Muscle of back (tissue), 13 donors: Measurements from ENCODE around the gene ADCY6. TPM values are rescaled to one million over a fixed set of nuclear protein-coding genes. Genes with fewer than 3 reads are reported as not detected.

Experiments
- DNase-seq, 3 donors: peaks; one replicate each; pipeline versions ENCODE4 v3.0.0 to v3.0.0-alpha.2; 2013
- long read RNA-seq, 9 donors: transcript quantifications; one replicate each; lab custom pipeline, GENCODE V29; 2026
- polyA plus RNA-seq, 10 donors: library from polyadenylated mRNA; unstranded; fragments of 120-200 nt; gene quantifications; one replicate each; pipeline ENCODE4 v1.2.1, GENCODE V29; 2013; ENCODE audit not compliant: insufficient read length in 10 of 10

ADCY6 gene
- 10 to 100 TPM; 30.4 to 53.5 (median 38.0) TPM for polyA plus RNA-seq
- long read RNA-seq, donor 1, full-length matches to known transcripts = 1 of 1 reads
- long read RNA-seq, donor 1, partial matches to known transcripts = 0 of 1 reads
- long read RNA-seq, donor 1, other reads (novel, unspliced or antisense) = 0 of 1 reads
- long read RNA-seq, donor 2 = 0 reads
- long read RNA-seq, donor 3 = 0 reads
- long read RNA-seq, donor 4, full-length matches to known transcripts = 1 of 1 reads
- long read RNA-seq, donor 4, partial matches to known transcripts = 0 of 1 reads
- long read RNA-seq, donor 4, other reads (novel, unspliced or antisense) = 0 of 1 reads
- long read RNA-seq, donor 5 = 0 reads
- long read RNA-seq, donor 6, partial matches to known transcripts = 0 of 1 reads
- long read RNA-seq, donor 6, other reads (novel, unspliced or antisense) = 0 of 1 reads
- long read RNA-seq, donor 7, partial matches to known transcripts = 0 of 2 reads
- long read RNA-seq, donor 7, other reads (novel, unspliced or antisense) = 0 of 2 reads
- long read RNA-seq, donor 8 = 0 reads
- long read RNA-seq, donor 9 = 0 reads

DNA sequence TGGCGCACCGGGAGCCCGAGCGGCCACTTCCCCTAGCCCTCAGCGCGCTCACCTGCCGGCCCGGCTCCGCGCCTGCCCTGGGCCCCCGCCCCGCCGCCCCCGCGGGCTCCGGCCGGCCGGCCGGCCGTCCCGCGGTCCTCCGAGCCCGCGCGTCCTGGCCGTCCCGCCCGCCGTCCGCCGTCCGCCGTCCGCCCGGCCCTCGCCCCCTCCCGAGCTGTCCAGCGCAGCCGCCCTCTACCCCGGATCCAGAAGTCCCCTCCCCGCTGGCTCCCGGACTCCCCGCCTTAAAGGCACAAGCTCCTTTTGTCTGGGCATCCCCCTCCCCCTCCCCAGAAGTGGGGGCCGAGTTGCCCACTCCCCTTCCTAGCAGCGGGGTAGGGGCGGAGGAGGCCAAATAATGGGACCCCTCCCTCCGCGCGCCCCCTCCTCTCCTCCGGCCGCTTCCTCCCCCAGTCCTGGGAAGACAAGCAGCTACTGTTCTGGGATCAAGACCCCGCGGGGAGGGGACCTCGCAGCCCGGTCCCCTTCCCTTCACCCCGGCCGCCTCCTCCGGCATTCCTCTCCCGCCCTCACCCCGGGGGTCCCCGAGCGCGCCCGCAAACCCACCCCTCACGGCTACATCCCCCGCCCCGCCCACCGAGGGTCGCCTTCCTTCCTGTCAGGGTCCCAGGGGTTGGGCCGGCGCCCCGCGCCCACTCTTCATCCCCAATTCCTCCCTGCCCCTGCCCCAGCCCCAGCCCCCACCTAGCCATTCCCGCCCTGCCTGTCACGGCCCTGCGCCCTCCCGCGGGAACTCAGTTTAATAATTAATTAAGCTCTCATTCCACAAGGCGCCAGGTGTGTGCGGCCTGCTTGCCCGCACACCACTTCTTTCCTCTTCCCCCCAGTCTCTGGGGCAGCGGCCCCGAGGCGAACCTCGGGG, at the start of gene ADCY6:
ADCY6 (minus strand) TSS at position 236 of the 922 bp plus-strand sequence. CDS start 5,655 bp downstream, outside the sequence.
- peak; percentile 71 to 92 (median 84) for DNase-seq

GRCh38 chr12:48838048-48838447, 49.2 kb upstream of the ADCY6 start:
- DNase-seq = no peak

DNA sequence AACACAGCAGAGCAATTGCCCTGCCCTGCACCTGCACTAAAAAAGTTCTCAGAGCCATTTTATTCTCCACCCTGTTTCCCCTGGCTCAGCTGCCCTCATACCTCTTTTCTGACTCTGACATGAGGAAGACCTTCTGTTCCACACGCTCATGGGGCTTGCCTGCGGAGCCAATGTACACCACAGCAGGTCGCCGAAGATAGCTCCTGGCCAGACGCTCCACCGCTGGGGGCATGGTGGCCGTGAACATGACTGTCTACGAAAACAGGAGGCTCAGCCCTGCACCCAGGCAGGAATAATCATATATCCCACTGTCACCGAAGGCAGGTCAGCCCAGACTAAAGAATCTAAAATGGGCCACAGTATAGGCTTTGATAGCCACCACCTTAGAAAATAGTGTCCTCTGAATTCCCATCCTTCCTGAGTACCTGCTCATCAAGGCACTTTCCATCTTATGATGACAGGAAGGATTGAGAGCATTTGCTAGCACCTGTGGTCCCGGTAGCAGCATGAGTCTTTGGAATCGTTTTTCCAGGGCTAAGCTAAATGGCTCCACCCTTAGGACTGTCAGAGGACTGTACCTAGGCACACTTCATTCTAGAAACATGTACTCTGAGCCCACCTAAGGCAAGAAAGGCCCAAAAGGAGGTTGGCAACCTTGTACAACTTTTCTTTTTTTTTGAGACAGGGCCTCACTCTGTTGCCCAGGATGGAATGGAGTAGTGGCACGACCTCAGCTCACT, 43.6 kb upstream of the ADCY6 start:
- DNase-seq = no peak

GRCh38 chr12:48831257-48831656, 42.4 kb upstream of the ADCY6 start:
- DNase-seq = no peak

GRCh38 chr12:48828841-48829575, 40.1 kb upstream of the ADCY6 start:
- DNase-seq = no peak

DNA sequence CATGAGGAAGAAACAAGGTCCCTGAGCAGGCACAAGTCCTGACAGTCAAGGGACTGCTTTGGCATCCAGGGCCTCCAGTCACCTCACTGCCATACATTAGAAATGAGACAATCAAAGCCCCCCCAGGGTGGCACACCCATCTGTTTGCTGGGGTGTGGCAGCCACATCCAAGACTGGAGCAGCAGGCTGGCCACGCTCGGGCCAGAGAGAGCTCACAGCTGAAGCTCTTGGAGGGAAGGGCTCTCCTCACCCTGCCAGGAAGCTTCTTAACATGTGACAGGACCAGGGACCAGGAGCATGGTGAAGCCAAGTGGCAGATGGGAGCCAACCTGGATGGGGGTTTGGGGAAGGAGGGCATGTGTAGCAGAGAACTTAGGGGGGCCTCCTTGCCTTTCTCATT, 39.4 kb upstream of the ADCY6 start:
- no peak for DNase-seq

DNA sequence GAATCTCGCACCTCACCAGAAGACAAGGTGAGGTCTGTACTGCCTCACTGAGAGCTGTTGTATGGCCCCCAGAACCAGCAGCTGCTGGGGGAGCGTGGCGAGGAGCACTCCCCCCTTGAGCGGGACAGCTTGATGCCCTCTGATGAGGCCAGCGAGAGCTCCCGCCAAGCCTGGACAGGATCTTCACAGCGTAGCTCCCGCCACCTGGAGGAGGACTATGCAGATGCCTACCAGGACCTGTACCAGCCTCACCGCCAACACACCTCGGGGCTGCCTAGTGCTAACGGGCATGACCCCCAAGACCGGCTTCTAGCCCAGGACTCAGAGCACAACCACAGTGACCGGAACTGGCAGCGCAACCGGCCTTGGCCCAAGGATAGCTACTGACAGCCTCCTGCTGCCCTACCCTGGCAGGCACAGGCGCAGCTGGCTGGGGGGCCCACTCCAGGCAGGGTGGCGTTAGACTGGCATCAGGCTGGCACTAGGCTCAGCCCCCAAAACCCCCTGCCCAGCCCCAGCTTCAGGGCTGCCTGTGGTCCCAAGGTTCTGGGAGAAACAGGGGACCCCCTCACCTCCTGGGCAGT, 38.7 kb upstream of the ADCY6 start:
- no peak for DNase-seq

DNA sequence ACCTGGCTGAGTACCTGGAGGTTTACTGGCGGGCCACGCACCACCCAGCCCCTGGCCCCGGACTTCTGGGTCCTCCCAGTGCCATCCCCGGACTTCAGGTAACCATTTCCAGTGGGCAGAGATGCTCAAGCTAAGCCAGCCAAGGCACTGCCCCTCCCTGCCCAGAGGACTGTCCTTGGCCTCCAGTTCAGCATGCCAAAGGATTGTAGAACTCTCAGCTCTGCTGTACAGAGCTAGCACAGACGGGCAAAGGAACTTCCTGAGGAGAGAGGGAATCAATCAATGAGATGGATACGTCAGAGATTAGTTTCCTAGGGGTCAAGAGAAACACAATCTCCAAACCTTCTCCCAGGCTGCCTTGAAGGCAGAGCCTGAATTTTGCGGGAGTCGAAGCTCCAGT, 38.1 kb upstream of the ADCY6 start:
- DNase-seq = no peak

DNA sequence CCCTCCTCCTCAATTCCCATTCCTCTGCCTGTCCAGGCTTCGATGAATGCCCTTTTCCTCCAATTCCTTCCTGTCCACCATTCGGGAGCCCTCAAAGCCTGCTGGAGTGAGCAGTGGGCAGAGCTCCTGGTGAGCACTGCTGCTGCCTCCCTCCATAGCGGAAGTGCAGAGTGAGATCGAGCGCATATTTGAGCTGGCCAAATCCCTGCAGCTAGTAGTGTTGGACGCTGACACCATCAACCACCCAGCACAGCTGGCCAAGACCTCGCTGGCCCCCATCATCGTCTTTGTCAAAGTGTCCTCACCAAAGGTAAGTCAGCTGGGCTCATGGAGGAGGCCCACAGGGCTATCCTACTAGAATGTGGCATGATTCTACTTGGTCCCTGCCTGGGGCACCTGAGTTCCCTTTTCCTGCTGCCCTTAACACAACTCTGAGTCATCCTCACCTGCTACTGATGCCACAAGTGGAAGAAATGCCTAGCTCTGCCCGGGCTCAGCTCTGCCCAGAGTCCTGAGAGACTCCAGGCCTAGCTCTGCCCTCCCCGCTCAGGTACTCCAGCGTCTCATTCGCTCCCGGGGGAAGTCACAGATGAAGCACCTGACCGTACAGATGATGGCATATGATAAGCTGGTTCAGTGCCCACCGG, 37.4 kb upstream of the ADCY6 start:
- DNase-seq = no peak

DNA sequence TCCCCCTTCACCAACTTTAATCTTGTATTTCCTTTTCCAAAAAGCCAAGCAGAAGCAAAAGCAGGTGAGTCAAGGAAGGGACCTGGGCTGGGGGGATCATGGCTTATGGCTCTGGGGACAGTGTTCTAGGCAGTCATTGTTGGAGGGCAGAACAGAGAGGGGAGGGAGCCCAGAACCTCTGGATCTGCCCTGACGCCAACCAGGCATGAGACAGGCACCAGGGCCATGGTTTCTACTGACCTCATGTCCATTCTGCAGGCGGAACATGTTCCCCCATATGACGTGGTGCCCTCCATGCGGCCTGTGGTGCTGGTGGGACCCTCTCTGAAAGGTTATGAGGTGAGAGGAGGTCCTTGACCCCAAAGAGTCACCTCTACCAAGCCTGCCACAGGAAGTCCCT, 36.0 kb upstream of the ADCY6 start:
- no peak for DNase-seq

DNA sequence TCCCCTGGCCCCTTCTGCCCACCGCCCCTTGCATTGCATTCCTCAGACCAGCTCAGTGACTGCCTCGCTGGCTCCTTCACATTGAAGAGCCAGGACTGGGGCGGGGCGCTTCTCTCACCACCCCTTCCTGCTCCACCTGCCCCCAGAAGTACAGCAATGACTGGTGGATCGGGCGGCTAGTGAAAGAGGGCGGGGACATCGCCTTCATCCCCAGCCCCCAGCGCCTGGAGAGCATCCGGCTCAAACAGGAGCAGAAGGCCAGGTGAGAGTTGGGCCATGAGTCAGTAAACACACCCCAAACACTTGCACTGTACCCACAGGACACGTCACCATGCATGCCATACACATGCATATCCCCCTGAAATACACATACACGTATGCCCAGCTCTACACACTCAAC, 35.2 kb upstream of the ADCY6 start:
- DNase-seq = no peak

DNA sequence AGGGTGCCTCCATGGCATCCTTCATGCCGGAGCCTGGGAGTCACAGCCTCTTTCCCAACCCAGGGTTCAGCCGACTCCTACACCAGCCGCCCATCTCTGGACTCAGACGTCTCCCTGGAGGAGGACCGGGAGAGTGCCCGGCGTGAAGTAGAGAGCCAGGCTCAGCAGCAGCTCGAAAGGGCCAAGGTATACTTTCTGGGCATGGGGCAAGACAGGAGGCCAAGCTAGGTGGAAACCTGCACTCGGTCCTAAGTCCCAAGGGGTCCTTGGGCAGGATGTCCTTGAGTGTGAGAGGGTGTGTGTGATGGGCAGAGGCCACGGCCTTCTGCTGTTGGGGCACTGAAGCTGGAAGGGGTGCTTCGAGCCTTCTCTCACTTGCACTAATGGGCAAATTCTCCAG, 34.4 kb upstream of the ADCY6 start:
- no peak for DNase-seq

DNA sequence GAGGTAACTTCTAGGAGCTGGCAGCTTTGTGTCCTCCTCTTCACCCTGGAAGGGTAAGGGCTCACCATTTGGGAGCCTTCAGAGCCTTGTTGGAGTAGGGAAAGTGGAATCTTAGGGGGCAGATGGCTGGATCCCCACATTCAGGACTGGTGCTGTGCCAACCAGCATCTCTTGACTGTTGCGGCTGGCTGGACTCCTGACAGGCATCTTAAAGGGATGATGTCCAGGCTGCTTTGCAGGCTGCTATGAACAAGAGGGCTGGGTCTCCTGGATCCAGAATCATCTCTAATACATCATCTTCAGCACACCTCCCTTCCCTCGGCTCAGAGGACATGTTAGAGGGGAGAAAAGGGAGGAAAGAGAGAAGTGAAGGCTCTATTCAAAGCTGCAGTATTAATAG, 33.8 kb upstream of the ADCY6 start:
- no peak for DNase-seq

DNA sequence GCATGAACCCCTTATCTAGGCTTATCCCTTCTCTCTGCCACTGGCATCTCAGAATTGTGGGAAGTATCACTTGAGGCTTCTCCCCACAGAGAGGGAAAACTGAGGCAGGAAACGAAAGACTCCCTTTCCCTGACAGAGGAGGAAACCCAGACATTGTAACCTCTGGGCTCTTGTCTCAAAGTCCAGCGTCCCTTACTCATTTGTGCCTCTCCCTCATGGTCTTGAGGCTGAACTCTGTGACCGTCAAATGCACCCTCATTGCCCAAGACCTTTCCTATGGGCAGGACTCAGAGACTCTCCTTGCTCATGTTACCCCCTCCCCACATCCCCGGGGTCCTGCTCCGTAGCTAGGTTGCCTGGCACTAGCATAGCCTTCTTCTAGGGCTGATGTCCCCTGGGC, 33.2 kb upstream of the ADCY6 start:
- no peak for DNase-seq

- DNase-seq = no peak
These were observed 31.3 kb upstream of the ADCY6 start for GRCh38 chr12:48819986-48820725.

DNA sequence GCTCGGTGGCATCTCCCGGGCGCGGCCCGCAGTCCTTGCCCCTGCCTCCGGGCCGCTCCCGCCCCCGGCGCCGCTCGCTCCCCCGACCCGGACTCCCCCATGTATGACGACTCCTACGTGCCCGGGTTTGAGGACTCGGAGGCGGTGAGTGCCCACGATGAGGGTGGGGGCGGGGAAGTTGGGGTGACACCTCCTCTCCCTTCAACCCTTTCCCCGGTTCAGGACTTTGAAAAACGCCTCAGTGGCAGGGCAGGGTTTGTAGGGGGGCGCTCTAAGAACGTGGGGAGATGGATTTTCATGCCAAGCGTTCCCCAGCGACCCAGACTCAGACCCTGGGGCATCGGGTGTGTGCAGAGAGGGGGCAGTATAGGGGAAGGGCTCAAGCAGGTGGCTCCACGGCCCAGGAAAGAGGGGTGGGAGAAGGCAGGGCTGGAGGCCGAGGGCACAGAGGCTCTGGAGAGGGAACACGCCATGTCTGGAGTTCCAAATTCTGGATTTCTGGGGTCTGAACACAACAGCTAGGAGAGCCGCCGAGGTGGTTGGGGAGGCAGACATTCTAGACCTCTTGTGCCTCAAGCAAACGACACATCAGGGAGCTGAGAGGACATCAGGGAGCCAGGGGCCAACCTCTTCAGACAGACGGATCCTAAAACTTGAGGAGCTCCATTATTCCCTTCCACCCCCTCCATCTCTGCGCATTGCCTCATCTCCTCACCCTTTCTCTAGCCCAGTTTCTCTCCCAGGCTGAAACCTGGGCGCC, 30.1 kb upstream of the ADCY6 start:
- no peak for DNase-seq

- DNase-seq = peak in 2 of 3 donors; percentile 66 to 87
These were observed 29.3 kb upstream of the ADCY6 start, which contains the start of gene CACNB3 for GRCh38 chr12:48817873-48818830. Gene CACNB3 (plus strand): TSS chr12:48818496. CDS start chr12:48818930, 434 bp downstream.
